ENCODE data around the gene SLC44A3.

GRCh38 chr1:94901841-94902240 lies 81.7 kb downstream of the SLC44A3 start:
- TF ChIP-seq CTCF (IDR thresholded peaks at IDR 0.05) (no peak), EZH2 (IDR thresholded peaks at IDR 0.05) (no peak)

Measured in neural progenitor cell (in vitro differentiated cells).